NT2/D1 (cell line): Measurements from ENCODE around the gene ESRP2.

Experiments used
- SUZ12 ChIP-seq: IDR thresholded peaks from 2 replicates; pipeline ENCODE4 v1.6.1; 2011; ENCODE audit not compliant: insufficient read length, insufficient read depth; ENCODE audit errors: extremely low read depth
- ZNF274 ChIP-seq: IDR thresholded peaks from 2 replicates; pipeline ENCODE4 v1.6.1; 2011; ENCODE audit warnings: mild to moderate bottlenecking, low read depth, low read length

DNA sequence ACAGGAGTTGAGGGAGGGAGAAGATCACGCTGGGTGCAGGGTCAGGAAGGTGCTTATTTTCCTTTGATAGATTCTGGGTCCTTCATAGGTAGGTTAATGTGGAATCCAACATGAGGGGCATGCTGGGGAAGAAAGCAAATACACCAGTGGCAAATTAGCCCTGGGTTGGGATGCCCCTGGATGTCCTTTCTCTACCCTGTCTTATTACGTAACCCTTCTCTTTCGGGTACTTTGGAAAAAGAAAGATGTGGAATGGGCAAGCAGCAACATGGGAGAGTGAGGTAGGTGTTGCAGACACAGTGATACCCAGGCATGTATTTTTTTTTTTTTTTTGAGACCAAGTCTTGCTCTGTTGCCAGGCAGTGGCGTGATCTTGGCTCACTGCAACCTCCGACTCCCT is 37.5 kb upstream of the ESRP2 start:
- no peak for TF ChIP-seq SUZ12
- TF ChIP-seq ZNF274, result no peak
